GM18511 (cell line): ENCODE measurements around the gene SPEF2.

ENCODE experiments used
- ATAC-seq: cut with Tn5 transposase; IDR thresholded peaks from one replicate; pipeline ENCODE4 v1.9.1; 2021; ENCODE audit warnings: mild to moderate bottlenecking, moderate library complexity; ENCODE audit not compliant: unreplicated experiment

Gene SPEF2

GRCh38 chr5:35617435-35618303 is at the start of gene SPEF2:
TSS of gene SPEF2 (plus strand) at chr5:35617863. CDS start at chr5:35617998, 135 bp downstream.
- ATAC-seq = peak; percentile 94

- ATAC-seq = no peak
Observed at GRCh38 chr5:35575578-35575977, 42.1 kb upstream of the SPEF2 start.

GRCh38 chr5:35587419-35587818 is 30.2 kb upstream of the SPEF2 start:
- ATAC-seq = no peak

- ATAC-seq = no peak
Observed at GRCh38 chr5:35593338-35593737, 24.3 kb upstream of the SPEF2 start.

GRCh38 chr5:35598707-35599370 is 18.8 kb upstream of the SPEF2 start:
- peak; percentile 61 for ATAC-seq

- ATAC-seq = no peak
Observed at GRCh38 chr5:35600591-35600990, 17.1 kb upstream of the SPEF2 start.

- ATAC-seq = no peak
Observed at GRCh38 chr5:35608881-35609779, 8.5 kb upstream of the SPEF2 start.

- ATAC-seq = no peak
Observed at GRCh38 chr5:35617060-35617434, 616 bp upstream of the SPEF2 start.

- no peak for ATAC-seq
Observed at GRCh38 chr5:35618304-35618636, 607 bp downstream of the SPEF2 start.

GRCh38 chr5:35618781-35619180 is 1.1 kb downstream of the SPEF2 start:
- no peak for ATAC-seq

- no peak for ATAC-seq
Observed at GRCh38 chr5:35622974-35623373, 5.3 kb downstream of the SPEF2 start.

GRCh38 chr5:35623991-35624390 is 6.3 kb downstream of the SPEF2 start:
- ATAC-seq = no peak

- no peak for ATAC-seq
Observed at GRCh38 chr5:35626108-35626507, 8.4 kb downstream of the SPEF2 start.

GRCh38 chr5:35626553-35626952 is 8.9 kb downstream of the SPEF2 start:
- ATAC-seq = no peak

GRCh38 chr5:35634326-35634725 is 16.7 kb downstream of the SPEF2 start:
- no peak for ATAC-seq

- no peak for ATAC-seq
Observed at GRCh38 chr5:35640623-35641022, 23.0 kb downstream of the SPEF2 start.

GRCh38 chr5:35644543-35644942 is 26.9 kb downstream of the SPEF2 start:
- ATAC-seq = no peak

GRCh38 chr5:35647128-35647527 is 29.5 kb downstream of the SPEF2 start:
- ATAC-seq = no peak

GRCh38 chr5:35647712-35648111 is 30.0 kb downstream of the SPEF2 start:
- ATAC-seq = no peak

GRCh38 chr5:35651002-35651756 is 33.5 kb downstream of the SPEF2 start:
- ATAC-seq = no peak

GRCh38 chr5:35656721-35657120 is 39.1 kb downstream of the SPEF2 start:
- ATAC-seq = no peak
